ENCODE measurements around the gene ALCAM. TPM values are rescaled to one million over a fixed set of nuclear protein-coding genes. Genes with fewer than 3 reads are reported as not detected.
A peak's percentile ranks its signal among the peaks of the same experiment; 100 is the strongest.

Gene ALCAM
- polyA plus RNA-seq (ENCODE audit: insufficient read length in 4 of 4), result 100 to 1,000 TPM; 106 to 235 (median 159) TPM

- peak; percentile 90 to 93 (median 91) for DNase-seq (ENCODE audit: low read depth in 4 of 4, low spot score in 3 of 4)
Observed at GRCh38 chr3:105366326-105367062, at the start of gene ALCAM. ALCAM (plus strand) TSS chr3:105366909.

GRCh38 chr3:105317841-105318240 lies 48.9 kb upstream of the ALCAM start:
- no peak for DNase-seq (ENCODE audit: low read depth in 4 of 4, low spot score in 3 of 4)

DNA sequence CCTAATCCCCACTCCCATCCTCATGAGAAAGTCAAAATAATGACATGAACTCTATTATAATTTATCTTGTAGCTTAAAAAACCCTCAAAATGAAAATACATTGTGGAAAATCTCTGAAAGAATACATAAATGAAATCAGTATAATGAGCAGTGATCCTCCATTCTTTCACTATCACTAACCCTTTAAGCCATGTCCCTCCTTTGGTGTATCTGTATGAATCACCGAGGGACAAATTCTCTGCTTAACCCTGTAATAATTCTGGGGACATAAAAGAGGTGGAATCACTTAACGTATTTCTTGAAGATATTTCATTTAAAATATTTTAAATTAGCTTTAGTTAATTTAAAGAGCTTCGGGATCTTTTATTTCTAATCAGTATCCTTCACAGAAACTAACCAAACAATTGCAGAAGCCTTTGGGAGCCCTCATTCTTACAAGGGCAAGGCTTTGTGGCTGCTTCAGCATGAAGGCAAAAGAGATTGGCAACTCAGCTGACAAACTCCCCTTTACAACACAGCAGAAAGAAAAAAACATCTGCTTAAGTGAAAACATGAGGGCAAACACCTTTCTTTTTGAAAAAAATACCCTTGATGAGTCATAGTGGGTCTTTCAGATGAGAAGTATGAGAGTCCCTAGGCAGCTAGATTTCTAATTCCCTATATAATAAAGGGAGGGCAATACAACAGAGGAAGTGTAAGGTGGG lies 44.0 kb upstream of the ALCAM start:
- no peak for DNase-seq (ENCODE audit: low read depth in 4 of 4, low spot score in 3 of 4)

- no peak for DNase-seq (ENCODE audit: low read depth in 4 of 4, low spot score in 3 of 4)
Observed at GRCh38 chr3:105323274-105323599, 43.5 kb upstream of the ALCAM start.

DNA sequence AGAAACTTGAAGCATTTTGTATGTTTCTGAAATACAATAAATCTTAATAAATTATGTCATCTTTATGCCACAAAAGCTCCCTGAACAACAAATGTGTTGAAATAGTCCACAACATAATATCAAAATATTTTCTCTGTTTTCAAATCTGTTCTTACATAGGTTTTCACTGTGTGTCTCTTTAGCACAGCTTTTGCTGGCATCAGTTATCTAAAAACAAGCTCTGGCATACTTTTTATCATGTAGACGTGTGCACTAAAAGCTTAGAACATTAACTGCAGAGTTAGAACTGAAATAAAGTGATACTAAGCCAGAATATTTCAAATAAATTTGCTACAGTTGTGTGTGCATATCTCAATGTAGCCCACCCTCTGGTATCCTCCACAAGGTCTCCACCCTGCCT lies 41.8 kb upstream of the ALCAM start:
- no peak for DNase-seq (ENCODE audit: low read depth in 4 of 4, low spot score in 3 of 4)

GRCh38 chr3:105327662-105328337 lies 38.9 kb upstream of the ALCAM start:
- DNase-seq (ENCODE audit: low read depth in 4 of 4, low spot score in 3 of 4), result no peak

DNA sequence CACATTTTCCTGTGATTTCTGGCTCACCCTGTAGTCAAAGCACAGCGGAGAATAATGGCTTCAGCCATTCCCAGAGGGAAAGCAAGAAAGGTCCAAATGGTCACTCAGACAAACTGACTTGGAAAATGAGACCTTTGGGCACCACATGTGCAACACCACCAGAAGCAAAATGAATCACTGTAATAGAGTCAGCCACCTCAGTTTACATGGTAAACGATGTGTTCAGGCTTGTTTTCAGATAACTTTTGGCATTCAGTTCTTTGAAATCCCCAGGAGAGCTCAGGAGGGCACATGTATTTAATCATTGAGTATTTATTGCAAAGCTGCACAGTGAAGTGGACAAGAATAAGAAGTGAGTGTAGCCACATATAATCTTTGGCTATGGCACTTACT lies 38.4 kb upstream of the ALCAM start:
- DNase-seq (ENCODE audit: low read depth in 4 of 4, low spot score in 3 of 4), result no peak

DNA sequence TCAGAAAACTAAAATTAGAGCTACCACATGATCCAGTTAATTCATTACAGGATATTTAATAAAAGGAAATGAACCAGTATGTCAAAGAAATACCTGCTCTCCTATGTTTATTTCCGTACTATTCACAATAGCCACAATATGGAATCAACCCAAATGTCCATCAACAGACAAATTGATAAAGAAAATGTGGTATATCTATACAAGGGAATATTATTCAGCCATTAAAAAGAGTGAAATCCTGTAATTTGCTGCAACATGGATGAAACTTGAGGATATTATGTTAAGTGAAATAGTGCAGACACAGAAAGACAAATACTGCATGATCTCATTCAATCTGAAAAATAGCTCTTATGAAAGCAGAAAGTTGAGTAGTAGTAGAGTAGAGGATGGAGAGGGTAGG lies 33.7 kb upstream of the ALCAM start:
- no peak for DNase-seq (ENCODE audit: low read depth in 4 of 4, low spot score in 3 of 4)

GRCh38 chr3:105334138-105334882 lies 32.4 kb upstream of the ALCAM start:
- DNase-seq (ENCODE audit: low read depth in 4 of 4, low spot score in 3 of 4), result no peak

- DNase-seq (ENCODE audit: low read depth in 4 of 4, low spot score in 3 of 4), result no peak
Observed at GRCh38 chr3:105339946-105340345, 26.8 kb upstream of the ALCAM start.

- no peak for DNase-seq (ENCODE audit: low read depth in 4 of 4, low spot score in 3 of 4)
Observed at GRCh38 chr3:105343991-105344390, 22.7 kb upstream of the ALCAM start.

- no peak for DNase-seq (ENCODE audit: low read depth in 4 of 4, low spot score in 3 of 4)
Observed at GRCh38 chr3:105345156-105345555, 21.6 kb upstream of the ALCAM start.

- no peak for DNase-seq (ENCODE audit: low read depth in 4 of 4, low spot score in 3 of 4)
Observed at GRCh38 chr3:105347625-105348302, 18.9 kb upstream of the ALCAM start.

GRCh38 chr3:105348307-105348706 lies 18.4 kb upstream of the ALCAM start:
- DNase-seq (ENCODE audit: low read depth in 4 of 4, low spot score in 3 of 4), result no peak

DNA sequence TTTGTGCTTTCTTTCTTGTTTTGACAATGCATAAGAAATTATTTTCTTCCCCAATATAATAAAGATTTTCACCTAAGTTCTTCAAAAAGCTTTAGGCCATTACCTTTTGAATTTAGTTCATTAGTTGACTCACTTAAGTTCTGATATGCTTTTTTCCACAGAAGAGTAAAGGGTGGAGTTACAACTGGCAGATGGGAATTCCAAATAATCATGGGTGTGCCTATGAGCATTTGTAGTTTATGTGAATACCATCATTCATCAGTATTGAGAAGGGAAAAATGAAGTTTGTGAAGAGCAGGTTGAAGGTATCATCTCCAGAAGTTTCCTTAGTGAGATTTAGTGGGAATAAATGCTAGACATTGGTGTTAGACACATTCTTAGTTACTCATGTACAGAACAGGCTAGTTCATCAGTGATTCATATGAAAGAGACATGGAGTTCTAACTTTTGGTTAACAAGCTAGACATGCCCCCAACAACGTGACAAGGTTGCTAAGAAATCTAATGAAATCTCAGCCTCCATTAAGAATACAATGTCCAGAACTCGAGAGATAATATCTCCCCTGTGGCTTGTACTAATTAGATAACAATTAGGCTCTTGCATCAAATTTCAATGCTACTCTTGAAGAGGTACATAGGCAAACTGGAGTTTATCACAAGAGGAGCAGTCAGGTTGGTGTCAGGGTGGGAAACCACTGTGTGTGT lies 16.9 kb upstream of the ALCAM start:
- no peak for DNase-seq (ENCODE audit: low read depth in 4 of 4, low spot score in 3 of 4)

GRCh38 chr3:105351821-105352220 lies 14.9 kb upstream of the ALCAM start:
- DNase-seq (ENCODE audit: low read depth in 4 of 4, low spot score in 3 of 4), result no peak

- no peak for DNase-seq (ENCODE audit: low read depth in 4 of 4, low spot score in 3 of 4)
Observed at GRCh38 chr3:105352976-105353375, 13.7 kb upstream of the ALCAM start.

DNA sequence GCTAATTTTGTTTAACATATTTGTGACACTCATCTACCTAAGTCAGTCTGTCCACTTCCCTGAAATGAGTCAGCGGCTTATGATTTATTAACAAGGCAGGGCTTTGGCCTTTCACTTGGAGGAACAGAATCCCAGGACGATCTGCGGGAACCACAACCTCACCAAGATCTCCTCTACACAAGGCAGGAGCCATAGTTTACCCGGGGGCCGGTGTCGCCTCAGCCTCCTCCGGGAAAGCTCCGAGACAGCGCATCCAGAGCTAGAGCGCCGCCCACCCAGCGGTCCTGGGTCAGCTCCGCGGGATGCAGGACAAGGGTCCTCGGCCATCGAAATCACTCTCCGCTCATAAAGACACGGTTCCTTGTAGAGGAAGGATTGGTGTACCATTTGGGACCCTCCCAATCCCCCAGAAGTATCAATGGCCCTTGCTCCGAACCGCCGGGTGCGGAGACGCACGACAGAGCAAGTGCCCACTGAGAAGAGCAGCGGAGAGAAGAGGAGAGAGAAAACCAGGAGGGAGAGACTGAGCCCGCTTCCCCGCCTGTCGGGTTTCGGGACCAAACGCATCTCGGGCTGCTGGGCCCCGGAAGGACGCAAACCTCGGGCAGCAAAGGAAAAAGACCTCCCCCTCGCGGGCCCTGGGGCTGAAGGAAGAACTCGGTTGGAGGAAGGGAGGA lies 13.1 kb upstream of the ALCAM start:
- DNase-seq (ENCODE audit: low read depth in 4 of 4, low spot score in 3 of 4), result peak in 1 of 4 donors; percentile 8

DNA sequence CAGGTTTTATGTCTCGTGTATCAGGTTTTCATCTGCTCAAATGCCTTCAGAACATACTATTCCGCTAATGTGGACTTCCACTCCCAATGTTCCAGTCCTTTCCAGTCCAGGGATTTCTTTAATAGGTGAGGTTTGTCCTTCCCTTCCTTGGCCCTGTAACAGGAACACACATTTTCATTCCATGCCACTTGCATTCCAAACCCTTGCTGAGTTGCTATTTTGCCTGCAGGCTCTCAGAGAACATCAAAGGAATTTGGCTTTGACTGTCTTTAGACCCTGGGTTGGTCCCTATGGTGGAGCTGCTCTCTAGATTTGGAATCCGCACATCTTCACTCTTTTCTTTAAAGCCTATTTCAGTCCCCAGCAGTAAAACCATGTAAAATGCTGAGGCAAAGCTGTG lies 12.3 kb upstream of the ALCAM start:
- DNase-seq (ENCODE audit: low read depth in 4 of 4, low spot score in 3 of 4), result no peak

Data from left renal pelvis (tissue), 4 donors.